Measurements from ENCODE around the gene FAF1.
"Not testable (repeated sequence)": the region's sequence is repeated elsewhere in the genome, so short reads cannot be mapped to it uniquely, and the experiment has no call there.

Gene FAF1

GRCh38 chr1:50846224-50846839 is 113.7 kb downstream of the FAF1 start:
- no peak for DNase-seq (ENCODE audit: low spot score)

- DNase-seq (ENCODE audit: low spot score): no peak
These were observed 118.2 kb downstream of the FAF1 start for GRCh38 chr1:50841791-50842387.

GRCh38 chr1:50836117-50836516 is 124.0 kb downstream of the FAF1 start:
- no peak for DNase-seq (ENCODE audit: low spot score)

- DNase-seq (ENCODE audit: low spot score): no peak
These were observed 126.9 kb downstream of the FAF1 start for GRCh38 chr1:50833216-50833615.

GRCh38 chr1:50832167-50832566 is 127.9 kb downstream of the FAF1 start:
- no peak for DNase-seq (ENCODE audit: low spot score)

- DNase-seq (ENCODE audit: low spot score): no peak
These were observed 128.6 kb downstream of the FAF1 start for GRCh38 chr1:50831300-50832061.

GRCh38 chr1:50830621-50831020 is 129.4 kb downstream of the FAF1 start:
- no peak for DNase-seq (ENCODE audit: low spot score)

- DNase-seq (ENCODE audit: low spot score): no peak
These were observed 130.8 kb downstream of the FAF1 start for GRCh38 chr1:50829014-50829958.

GRCh38 chr1:50827546-50827945 is 132.5 kb downstream of the FAF1 start:
- DNase-seq (ENCODE audit: low spot score): no peak

GRCh38 chr1:50826792-50827191 is 133.3 kb downstream of the FAF1 start:
- DNase-seq (ENCODE audit: low spot score): not testable (repeated sequence)

- no peak for DNase-seq (ENCODE audit: low spot score)
These were observed 137.9 kb downstream of the FAF1 start for GRCh38 chr1:50822035-50822776.

GRCh38 chr1:50820545-50820944 is 139.5 kb downstream of the FAF1 start:
- no peak for DNase-seq (ENCODE audit: low spot score)

- no peak for DNase-seq (ENCODE audit: low spot score)
These were observed 147.7 kb downstream of the FAF1 start for GRCh38 chr1:50812346-50812745.

- DNase-seq (ENCODE audit: low spot score): no peak
These were observed 151.8 kb downstream of the FAF1 start for GRCh38 chr1:50808296-50808695.

- no peak for DNase-seq (ENCODE audit: low spot score)
These were observed 163.8 kb downstream of the FAF1 start for GRCh38 chr1:50796272-50796671.

GRCh38 chr1:50793521-50793920 is 166.5 kb downstream of the FAF1 start:
- no peak for DNase-seq (ENCODE audit: low spot score)

- no peak for DNase-seq (ENCODE audit: low spot score)
These were observed 172.8 kb downstream of the FAF1 start for GRCh38 chr1:50787266-50787665.

GRCh38 chr1:50783286-50783685 is 176.8 kb downstream of the FAF1 start:
- no peak for DNase-seq (ENCODE audit: low spot score)

GRCh38 chr1:50780797-50781196 is 179.3 kb downstream of the FAF1 start:
- no peak for DNase-seq (ENCODE audit: low spot score)

- no peak for DNase-seq (ENCODE audit: low spot score)
These were observed 180.3 kb downstream of the FAF1 start for GRCh38 chr1:50779801-50780200.

- DNase-seq (ENCODE audit: low spot score): no peak
These were observed 184.3 kb downstream of the FAF1 start for GRCh38 chr1:50775740-50776139.

Measured in left forelimb (tissue), 1 donor.